8988T (cell line): ENCODE results near the gene MGRN1.

Experiments used
- DNase-seq: peaks from one replicate; pipeline ENCODE4 v3.0.0; 2011

Gene MGRN1

DNA sequence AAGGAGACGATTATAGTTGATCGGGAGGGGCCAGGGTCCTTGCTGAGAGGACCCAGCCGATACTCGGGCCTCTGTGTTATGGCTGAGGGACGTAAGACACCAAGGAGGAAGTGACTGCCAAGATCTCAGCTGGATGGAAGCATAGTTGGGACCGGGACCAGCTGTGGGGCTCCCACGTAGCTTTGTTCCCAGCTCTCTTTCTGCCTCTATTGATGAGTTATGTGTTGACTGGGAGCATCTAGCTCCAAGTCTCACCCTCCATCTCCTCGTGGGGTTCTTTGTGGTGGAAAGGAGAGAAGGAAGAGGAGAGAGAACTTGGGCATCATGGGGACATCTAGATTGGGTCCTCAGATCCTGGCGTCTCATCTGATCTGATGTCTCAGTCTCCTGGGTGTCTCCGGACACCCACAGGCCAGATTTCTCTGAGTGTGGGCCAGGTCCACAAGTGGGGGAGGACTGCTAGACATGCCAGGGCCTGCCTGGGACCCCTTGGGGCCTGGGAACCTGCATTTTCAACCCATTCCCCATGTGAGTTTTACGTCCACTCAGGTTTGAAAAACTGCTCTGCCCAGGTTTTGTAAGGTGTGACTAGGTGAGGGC is 1.0 kb downstream of the MGRN1 start:
- no peak for DNase-seq

DNA sequence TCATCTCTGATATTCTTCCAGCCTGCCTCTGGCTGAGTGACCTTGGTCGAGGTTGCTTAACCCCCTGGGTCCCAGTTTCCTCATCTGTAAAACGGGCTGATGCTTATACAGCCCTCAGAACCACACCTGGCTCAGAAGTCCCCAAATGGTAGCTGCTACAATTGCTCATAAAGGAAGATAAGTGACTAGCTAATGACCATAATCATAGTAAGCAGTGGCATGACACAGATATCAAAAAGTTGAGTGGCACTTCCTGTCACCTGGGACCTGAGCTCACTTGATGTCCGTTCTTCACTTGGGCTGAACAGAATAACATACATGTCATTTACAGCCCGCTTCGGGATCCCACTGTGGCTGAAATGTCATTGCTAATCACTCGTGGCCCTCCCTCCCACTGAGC is 1.8 kb downstream of the MGRN1 start:
- no peak for DNase-seq

GRCh38 chr16:4628283-4628682 is 3.7 kb downstream of the MGRN1 start:
- no peak for DNase-seq

DNA sequence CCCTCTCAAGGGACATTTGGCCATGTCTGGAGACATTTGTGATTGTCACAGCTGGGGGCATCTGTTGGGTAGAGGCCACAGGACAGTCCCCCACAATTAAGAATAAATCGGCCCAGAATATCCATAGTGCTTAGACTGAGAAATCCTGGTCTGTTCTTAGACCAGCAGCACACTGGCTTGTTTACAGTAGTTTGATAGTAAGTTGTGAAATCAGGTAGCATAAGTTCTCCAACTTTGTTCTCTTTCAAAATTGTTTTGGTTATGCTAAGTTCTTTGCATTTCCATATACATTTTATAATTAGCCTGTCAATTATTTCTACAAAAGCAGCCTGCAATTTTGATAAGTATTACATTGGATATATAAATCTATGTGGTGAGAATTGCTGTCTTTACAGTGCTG is 6.8 kb downstream of the MGRN1 start:
- DNase-seq: no peak

DNA sequence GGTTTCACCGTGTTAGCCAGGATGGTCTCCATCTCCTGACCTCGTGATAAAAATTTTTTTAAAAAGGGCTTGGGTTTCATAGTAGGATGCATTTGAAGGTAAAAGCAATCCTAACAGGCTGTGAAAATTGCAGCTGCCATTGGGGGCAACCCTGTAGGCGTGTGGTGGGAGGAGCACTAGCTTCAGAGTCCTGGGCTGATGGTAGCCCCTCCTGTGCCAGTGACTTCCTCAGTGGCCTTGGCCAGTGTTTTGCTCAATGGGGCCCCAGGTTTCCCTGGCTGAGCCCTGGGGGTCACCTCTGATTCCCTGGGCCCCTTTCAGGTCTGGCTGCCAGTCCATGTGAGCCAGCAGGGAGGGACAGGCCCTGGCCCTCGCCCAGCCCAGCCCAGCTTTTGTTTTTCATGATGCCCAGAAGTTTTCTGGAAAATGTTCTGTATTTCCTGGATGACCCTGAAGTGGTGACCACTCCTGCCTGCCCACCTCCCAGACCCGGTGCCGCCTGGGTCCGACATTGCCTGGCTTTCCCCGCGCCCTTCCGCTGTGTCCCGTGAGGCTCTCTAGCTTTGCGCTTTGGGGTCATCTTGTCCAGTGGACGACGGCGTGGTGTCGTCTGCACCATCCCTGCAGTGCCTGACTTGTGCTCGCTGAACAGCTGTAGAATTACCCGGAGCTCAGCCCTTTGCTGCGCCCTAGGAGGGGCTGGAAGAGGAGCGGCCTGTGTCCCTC is 9.4 kb downstream of the MGRN1 start:
- DNase-seq: no peak

DNA sequence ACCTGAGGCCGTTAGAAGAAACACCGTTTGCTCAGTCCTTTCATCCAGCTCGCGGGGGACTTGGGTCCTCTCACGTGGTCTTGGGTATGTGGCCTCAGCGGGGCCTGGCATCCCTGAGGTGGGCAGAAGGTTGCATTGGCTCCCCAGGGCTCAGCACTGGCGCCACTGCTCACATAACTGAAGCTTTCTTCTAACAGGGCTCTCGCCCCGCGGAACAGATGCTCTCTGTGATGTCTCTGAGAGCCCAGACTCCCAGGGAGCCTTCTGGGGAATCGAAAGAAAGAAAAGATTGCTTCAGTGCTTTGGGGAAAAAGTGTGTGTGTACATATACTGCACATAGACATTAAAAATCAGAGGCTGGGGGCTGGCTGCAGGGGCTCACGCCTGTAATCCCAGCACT is 10.1 kb downstream of the MGRN1 start:
- DNase-seq: no peak

DNA sequence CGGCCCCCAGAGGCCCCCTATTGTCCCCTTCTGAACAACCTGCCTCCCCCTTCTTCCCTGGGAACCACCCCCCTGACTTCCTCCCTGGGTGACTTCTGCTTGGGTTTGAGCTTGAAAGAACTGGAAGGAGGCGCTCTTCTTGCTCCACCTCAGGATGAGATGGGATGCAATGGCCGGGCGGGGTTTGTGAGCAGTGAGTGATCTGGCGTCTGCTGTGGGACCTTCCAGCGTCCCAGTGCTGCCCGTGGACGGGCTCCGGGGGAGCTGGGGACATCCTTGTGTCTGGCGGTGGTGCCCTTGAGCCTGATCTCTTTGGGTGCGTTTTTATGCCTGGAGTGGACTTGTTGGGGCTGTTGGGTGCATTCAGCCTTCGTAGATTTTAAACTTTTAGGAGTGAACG is 11.6 kb downstream of the MGRN1 start:
- DNase-seq: no peak

DNA sequence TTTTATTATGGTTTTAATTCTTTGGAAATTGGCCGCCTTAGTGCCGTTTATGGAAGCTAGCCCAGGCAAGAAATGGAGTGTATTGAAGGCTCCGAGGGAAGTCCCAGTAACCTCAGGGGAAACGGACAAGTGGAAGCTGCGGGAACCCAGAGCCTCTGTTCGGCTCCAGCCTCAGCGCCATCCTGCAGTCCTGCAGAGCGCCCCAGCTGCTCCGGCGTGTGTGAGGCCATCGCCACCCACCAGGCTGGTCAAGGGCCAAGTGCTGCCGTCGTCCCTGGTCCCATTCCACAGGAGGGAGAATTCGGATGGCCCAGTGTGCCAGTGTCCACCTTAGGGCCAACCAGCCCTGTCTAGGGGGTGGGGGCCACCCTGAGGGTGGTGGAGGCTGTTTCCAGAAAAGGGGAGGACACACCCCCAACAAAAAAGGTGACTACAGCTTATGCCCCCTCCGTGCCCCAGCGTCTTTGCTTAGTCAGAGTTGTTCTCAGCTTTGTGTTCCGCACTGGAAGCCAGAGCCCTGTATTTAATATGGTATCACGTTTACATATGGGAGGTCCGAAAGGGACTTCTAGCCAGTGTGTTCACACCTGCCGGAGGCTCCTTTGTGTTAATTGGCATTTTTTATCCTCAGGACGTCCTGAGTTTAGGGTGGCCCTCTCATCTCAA is 13.0 kb downstream of the MGRN1 start:
- DNase-seq: no peak

DNA sequence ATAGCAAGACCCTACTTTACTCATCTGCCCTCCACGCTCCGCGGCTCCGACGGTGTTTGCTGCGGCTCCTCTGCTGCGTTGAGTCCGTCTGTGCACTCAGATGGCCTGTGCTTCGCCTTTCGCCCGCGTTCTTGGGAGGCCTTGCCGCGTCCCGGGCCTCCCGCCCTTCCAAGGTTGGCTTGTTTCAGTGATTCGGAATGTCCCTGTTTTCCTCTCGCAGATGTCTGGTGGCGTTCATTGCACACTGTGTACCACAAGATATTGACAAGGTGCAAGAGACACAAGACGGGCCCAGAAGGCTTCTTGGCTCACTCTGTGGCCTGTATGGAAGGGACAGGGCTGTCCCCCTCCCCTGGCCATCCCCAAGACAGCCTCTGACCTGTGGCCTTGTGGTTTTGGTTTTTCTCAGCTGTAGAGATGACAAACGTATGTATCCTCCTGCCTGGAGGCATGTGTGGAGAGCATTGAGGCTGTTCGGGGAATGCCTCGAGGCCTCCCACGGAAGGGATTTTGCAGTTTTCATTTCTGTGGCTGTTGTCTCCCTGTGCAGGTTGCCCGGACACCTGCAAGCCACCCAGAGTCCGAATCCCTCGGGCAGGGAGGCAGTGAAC is 15.4 kb downstream of the MGRN1 start:
- no peak for DNase-seq

- no peak for DNase-seq
Measured at GRCh38 chr16:4640572-4641305, 16.1 kb downstream of the MGRN1 start.

DNA sequence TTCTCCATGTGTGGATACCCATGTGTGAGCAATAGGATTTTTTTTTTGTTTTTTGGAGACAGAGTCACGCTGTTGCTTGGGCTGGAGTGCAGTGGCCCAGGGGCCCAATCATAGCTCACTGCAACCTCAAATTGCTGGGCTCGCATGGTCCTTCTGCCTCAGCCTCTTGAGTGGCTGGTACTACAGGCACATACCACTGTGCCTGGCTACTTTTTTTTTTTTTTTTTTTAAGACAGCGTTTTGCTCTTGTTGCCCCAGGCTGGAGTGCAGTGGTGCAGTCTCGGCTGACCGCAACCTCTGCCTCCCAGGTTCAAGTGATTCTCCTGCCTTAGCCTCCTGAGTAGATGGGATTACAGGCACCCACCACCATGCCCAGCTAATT is 16.7 kb downstream of the MGRN1 start:
- DNase-seq: no peak

DNA sequence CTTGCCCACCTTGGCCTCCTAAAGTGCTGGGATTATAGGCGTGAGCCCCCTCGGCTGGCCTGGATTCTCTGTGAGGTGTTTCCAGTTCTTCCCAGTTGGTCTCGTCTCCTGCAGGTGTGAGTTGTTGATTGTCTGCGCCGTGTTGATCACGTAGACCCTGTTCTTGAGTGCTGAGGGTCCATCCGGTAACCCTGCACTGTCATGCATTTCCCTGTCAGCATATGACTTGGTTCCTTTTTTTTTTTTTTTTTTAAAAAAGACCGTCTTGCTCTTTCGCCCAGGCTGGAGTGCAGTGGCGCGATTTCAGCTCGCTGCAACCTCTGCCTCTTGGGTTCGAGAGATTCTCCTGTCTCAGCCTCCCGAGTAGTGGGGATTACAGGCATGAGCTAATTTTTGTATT is 17.3 kb downstream of the MGRN1 start:
- DNase-seq: no peak

- DNase-seq: no peak
Measured at GRCh38 chr16:4646773-4647643, 22.4 kb downstream of the MGRN1 start.

DNA sequence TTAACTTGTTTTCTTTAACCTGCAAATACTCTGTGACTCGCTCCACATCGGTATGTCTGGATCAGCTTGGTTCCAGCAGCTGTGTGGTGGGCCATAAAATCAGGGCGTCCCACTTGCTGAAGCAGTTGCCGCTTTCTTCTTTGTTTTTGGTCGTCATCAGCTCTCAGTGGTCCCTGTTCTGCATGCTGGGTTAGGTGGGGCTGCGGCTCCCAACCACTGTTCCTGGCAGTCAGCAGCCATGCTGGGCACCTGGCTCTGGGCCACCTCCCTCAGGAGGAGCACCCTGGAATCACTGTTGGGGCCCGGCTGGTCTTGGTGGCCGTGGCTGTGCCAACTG is 23.0 kb downstream of the MGRN1 start:
- DNase-seq: no peak

GRCh38 chr16:4648917-4649316 is 24.3 kb downstream of the MGRN1 start:
- DNase-seq: no peak

GRCh38 chr16:4649744-4650442 is 25.3 kb downstream of the MGRN1 start:
- DNase-seq: no peak

DNA sequence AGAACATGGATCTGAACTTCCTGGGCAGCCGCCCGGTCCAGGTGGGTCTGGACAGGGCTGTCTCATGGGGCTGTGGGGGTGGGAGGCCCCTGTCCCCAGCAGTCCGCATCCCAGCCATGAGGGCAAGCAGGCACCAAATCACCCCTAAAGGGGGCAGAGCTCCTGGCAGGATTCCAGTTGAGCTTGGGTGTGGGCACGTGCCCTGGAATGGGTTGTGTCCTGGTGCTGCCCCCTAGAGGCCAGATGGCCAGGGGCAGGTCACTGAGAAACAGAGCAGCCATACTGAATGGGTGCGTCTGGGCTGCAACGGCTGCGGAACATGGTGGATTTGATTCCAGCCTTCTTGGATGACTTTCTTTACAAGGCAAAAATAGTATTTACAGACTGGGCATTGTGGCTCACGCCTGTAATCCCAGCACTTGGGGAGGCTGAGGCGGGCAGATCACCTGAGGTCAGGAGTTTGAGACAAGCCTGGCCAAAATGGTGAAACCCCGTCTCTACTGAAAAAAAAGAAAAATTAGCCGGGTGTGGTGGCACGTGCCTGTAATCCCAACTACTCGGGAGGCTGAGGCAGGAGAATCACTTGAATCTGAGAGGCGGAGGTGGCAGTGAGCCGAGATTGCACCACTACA is 25.9 kb downstream of the MGRN1 start:
- DNase-seq: peak; percentile 79

DNA sequence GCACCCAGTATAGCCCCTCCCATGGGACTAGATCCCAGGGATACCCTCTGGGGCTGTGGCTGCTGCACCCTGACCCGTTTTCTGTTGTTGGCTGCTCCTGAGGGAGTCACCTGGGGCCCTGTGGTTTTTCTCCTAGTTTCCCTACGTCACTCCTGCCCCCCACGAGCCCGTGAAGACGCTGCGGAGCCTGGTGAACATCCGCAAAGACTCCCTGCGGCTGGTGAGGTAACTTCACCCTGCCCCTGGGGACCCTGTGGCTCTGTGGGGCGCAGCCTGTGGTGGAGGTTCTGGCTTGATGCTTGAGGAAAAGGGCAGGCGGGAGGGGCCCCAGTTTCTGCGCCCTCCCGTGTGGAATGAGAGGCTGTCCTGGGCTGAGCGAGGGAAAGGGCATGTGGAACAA is 27.2 kb downstream of the MGRN1 start:
- no peak for DNase-seq

- no peak for DNase-seq
Measured at GRCh38 chr16:4652561-4652960, 27.9 kb downstream of the MGRN1 start.

DNA sequence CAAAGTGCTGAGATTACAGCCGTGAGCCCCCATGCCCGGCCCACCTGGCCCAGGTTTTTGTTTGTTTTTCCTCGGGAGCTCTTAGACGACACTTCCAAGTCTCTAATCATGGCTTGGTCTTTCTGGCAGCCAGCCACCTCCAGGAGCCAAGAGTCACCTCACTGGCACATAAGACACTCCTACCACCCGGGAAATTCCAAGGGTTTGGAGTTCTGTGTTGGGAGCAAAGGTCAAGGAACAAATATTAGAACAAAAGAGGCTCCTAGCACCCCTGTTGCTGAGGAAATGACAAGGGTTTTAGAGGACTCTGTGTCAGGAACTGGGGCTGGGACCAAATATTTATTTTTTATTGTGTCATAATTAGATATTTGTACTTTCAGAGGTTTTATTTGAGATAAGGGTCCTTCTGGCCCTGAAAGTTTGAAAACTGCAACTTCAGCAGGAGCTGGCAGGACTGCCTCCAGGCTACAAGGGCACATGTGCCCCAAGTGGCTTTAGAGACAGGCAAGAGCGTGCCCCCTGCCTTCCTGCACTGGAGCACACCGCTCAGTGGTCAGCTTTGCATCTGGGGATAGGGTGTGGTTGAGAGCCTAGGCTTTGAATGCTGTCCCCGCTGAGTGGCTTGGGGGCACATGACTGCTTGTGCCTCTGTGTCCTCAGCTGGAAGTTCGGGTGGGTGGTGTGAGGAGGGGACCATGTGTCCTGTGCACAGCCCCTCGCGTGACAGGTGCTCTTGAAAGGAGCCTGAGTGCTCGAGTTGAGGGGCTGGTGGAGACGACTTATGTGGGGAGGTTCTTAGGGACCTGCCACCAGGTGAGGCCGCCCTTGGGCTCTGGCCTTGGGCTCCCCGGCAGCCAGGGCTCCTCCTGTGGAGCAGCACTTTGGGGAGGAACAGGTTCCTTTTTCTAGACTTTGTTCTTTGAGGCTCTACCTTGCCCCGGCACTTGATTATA is 29.7 kb downstream of the MGRN1 start:
- no peak for DNase-seq
